GM20000 (cell line): ENCODE measurements around the gene ANKRD66.
A peak's percentile ranks its signal among the peaks of the same experiment; 100 is the strongest.
"Not testable (repeated sequence)": the region's sequence is repeated elsewhere in the genome, so short reads cannot be mapped to it uniquely, and the experiment has no call there.

Source experiments
- DNase-seq: peaks from one replicate; pipeline ENCODE4 v3.0.0; 2012; ENCODE audit warnings: low spot score
- CTCF ChIP-seq: IDR thresholded peaks from 2 replicates; pipeline ENCODE4 v1.5.1; 2012; ENCODE audit warnings: mild to moderate bottlenecking, control low read depth; ENCODE audit errors: extremely low read depth, missing control alignments

ANKRD66 gene

GRCh38 chr6:46764961-46765360, 18.2 kb downstream of the ANKRD66 start:
- TF ChIP-seq CTCF = no peak
- no peak for DNase-seq

- no peak for TF ChIP-seq CTCF
- DNase-seq = no peak
Observed at GRCh38 chr6:46772016-46772415, 25.3 kb downstream of the ANKRD66 start.

GRCh38 chr6:46772762-46773161, 26.0 kb downstream of the ANKRD66 start:
- peak; percentile 26 for DNase-seq
- no peak for TF ChIP-seq CTCF

GRCh38 chr6:46773201-46773855, 26.6 kb downstream of the ANKRD66 start:
- TF ChIP-seq CTCF = no peak
- no peak for DNase-seq

GRCh38 chr6:46774736-46775135, 28.0 kb downstream of the ANKRD66 start:
- not testable (repeated sequence) for DNase-seq

GRCh38 chr6:46776070-46776712, 29.5 kb downstream of the ANKRD66 start:
- no peak for DNase-seq
- TF ChIP-seq CTCF = no peak

- no peak for DNase-seq
- no peak for TF ChIP-seq CTCF
Observed at GRCh38 chr6:46777476-46778346, 31.0 kb downstream of the ANKRD66 start.
